ENCODE data around the gene CCDC24. TPM values are rescaled to one million over a fixed set of nuclear protein-coding genes. Genes with fewer than 3 reads are reported as not detected.

Gene CCDC24
- total and polyA plus RNA-seq, 9 of the 15 experiments (the other 6 are each of a cell fraction or from before 2014, with no cell fraction given): 0.31 to 4.5 (median 1.5) TPM

DNA sequence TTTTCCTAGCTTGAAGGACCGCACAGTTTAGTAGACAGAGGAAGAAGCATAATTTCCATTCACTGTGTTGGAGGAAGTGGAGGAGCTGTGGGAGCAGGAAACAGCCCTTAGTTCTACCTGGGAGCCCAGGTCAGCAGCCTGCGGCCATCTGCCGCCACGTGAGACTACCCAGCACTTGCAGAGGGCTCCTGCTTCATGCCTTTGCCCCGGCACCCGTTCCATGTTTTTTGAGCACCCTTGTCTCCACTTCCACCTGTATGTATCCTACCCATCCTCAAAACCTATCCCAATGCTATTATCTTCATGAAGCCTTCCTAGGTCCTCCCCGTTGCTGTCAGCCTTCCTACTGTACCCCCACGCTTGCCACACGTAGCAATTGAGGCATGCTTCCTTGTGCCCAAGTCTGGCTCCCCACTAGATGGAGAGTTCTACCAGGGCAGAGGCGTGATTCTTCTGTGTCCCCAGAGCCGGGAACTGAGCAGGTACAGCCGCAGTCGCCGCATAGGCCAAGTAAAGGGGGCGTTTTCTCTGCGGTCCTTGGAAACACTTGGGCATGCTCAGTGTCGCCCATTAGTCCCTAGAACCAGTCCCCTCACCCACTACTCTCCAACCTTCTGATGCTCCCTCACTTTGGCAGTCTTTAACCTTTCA, 38.0 kb downstream of the CCDC24 start (continued):
- TF ChIP-seq, protein P1, sequence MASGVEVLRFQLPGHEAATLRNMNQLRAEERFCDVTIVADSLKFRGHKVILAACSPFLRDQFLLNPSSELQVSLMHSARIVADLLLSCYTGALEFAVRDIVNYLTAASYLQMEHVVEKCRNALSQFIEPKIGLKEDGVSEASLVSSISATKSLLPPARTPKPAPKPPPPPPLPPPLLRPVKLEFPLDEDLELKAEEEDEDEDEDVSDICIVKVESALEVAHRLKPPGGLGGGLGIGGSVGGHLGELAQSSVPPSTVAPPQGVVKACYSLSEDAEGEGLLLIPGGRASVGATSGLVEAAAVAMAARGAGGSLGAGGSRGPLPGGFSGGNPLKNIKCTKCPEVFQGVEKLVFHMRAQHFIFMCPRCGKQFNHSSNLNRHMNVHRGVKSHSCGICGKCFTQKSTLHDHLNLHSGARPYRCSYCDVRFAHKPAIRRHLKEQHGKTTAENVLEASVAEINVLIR (CRISPR knock-in tag; IDR thresholded peaks at IDR 0.05): no peak
- TF ChIP-seq JUNB (CRISPR knock-in tag; conservative IDR thresholded peaks at IDR 0.05) (no peak), KDM5B (IDR thresholded peaks at IDR 0.05; ENCODE audit: insufficient replicate concordance, low read depth, low read length) (peak; percentile 40), MECOM (CRISPR knock-in tag; IDR thresholded peaks at IDR 0.05) (no peak), E2F3 (CRISPR knock-in tag; IDR thresholded peaks at IDR 0.05) (no peak), MCM7 (IDR thresholded peaks at IDR 0.05) (no peak), KHSRP (IDR thresholded peaks at IDR 0.05) (no peak), TSC22D4 (tag; IDR thresholded peaks at IDR 0.05) (no peak), NCOA1 (IDR thresholded peaks at IDR 0.05; ENCODE audit: low read depth) (0 out of 2 replicates have a peak, but pooled peaks have one; percentile 26), ZC3H11A (IDR thresholded peaks at IDR 0.05; ENCODE audit: low read depth, low read length) (no peak), ETV6 (IDR thresholded peaks at IDR 0.05; ENCODE audit: borderline replicate concordance in 1 of 2, low read depth in 2 of 2, low read length in 1 of 2) (no peak), ETV6 (CRISPR knock-in tag; IDR thresholded peaks at IDR 0.05; ENCODE audit: borderline replicate concordance) (no peak), NR2C2 (CRISPR knock-in tag; IDR thresholded peaks at IDR 0.05) (no peak; the same call in 1 of the 2 replicates), NR2C2 (tag; IDR thresholded peaks at IDR 0.05) (no peak), PRPF4 (IDR thresholded peaks at IDR 0.05; ENCODE audit: insufficient read depth, low read depth, low read length, poor library complexity, severe bottlenecking) (no peak)
- TF ChIP-seq, protein P2, sequence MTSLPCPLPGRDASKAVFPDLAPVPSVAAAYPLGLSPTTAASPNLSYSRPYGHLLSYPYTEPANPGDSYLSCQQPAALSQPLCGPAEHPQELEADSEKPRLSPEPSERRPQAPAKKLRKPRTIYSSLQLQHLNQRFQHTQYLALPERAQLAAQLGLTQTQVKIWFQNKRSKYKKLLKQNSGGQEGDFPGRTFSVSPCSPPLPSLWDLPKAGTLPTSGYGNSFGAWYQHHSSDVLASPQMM (CRISPR knock-in tag; IDR thresholded peaks at IDR 0.05): no peak
- TF ChIP-seq, protein P3, sequence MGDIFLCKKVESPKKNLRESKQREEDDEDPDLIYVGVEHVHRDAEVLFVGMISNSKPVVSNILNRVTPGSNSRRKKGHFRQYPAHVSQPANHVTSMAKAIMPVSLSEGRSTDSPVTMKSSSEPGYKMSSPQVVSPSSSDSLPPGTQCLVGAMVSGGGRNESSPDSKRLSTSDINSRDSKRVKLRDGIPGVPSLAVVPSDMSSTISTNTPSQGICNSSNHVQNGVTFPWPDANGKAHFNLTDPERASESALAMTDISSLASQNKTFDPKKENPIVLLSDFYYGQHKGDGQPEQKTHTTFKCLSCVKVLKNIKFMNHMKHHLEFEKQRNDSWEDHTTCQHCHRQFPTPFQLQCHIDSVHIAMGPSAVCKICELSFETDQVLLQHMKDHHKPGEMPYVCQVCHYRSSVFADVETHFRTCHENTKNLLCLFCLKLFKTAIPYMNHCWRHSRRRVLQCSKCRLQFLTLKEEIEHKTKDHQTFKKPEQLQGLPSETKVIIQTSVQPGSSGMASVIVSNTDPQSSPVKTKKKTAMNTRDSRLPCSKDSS (IDR thresholded peaks at IDR 0.05; ENCODE audit: low read depth, partially characterized antibody): no peak
- TF ChIP-seq, protein P4, sequence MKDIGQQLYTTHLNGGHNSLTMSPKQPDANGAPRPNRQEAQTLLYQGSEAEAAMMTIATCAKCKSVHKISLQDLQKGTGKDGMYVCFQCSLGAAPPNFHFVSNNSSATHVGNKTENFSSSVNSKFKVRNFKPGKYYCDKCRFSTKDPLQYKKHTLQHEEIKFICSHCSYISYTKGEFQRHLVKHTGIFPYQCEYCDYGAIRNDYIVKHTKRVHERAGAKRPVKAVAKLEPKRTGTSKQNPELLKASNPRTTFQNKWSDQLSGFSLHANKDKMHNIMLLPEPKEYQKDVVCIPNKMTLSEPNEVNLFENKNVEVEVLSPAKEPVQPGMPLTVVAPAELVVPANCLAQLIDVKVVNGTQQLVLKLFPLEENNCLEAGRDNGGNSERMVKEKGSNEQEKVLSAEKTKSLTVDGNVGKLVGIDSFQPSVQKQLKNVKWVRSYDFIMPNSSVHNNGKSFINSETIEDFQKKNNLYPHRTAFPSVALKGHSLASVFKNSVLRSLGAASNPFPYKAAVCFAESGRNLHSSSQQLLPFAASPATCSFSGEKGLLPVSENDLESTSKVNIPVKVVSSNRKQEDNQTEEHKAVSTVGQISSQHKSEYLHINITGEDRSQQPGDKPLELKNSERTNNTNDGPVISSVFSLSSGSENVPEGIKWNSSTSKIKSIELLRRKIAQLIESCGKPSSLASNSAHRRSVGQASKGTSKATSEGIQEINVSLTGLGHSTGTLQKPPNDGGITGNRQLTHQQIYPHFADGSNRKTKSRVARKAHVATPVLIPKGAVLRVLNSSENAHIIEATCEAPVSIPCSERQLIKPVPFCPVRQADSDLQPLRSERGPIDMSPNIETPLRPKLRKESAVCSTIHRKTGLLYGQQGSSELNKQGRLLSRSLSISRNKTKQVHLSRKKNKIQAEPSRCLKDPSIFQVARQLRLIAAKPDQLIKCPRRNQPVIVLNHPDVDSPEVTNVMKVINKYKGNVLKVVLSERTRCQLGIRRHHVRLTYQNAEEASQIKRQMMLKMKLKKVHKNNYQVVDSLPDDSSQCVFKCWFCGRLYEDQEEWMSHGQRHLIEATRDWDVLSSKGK (CRISPR knock-in tag; IDR thresholded peaks at IDR 0.05): no peak
- TF ChIP-seq, protein P5, sequence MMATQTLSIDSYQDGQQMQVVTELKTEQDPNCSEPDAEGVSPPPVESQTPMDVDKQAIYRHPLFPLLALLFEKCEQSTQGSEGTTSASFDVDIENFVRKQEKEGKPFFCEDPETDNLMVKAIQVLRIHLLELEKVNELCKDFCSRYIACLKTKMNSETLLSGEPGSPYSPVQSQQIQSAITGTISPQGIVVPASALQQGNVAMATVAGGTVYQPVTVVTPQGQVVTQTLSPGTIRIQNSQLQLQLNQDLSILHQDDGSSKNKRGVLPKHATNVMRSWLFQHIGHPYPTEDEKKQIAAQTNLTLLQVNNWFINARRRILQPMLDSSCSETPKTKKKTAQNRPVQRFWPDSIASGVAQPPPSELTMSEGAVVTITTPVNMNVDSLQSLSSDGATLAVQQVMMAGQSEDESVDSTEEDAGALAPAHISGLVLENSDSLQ (IDR thresholded peaks at IDR 0.05): no peak
- TF ChIP-seq, protein P6, sequence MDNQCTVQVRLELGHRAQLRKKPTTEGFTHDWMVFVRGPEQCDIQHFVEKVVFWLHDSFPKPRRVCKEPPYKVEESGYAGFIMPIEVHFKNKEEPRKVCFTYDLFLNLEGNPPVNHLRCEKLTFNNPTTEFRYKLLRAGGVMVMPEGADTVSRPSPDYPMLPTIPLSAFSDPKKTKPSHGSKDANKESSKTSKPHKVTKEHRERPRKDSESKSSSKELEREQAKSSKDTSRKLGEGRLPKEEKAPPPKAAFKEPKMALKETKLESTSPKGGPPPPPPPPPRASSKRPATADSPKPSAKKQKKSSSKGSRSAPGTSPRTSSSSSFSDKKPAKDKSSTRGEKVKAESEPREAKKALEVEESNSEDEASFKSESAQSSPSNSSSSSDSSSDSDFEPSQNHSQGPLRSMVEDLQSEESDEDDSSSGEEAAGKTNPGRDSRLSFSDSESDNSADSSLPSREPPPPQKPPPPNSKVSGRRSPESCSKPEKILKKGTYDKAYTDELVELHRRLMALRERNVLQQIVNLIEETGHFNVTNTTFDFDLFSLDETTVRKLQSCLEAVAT (IDR thresholded peaks at IDR 0.05): peak in 1 of 2 experiments; percentile 64; a peak in 2 of 4 replicates
